HUDEP-2 (cell line): ENCODE measurements around the gene RASAL1.
A peak's percentile ranks its signal among the peaks of the same experiment; 100 is the strongest.

ENCODE experiments used
- DNase-seq, 76 experiments: peaks; one replicate each; lab custom pipeline; 2025; ENCODE audit not compliant: unreplicated experiment in 76 of 76; lab: John Stamatoyannopoulos, UW

RASAL1 gene, protein sequence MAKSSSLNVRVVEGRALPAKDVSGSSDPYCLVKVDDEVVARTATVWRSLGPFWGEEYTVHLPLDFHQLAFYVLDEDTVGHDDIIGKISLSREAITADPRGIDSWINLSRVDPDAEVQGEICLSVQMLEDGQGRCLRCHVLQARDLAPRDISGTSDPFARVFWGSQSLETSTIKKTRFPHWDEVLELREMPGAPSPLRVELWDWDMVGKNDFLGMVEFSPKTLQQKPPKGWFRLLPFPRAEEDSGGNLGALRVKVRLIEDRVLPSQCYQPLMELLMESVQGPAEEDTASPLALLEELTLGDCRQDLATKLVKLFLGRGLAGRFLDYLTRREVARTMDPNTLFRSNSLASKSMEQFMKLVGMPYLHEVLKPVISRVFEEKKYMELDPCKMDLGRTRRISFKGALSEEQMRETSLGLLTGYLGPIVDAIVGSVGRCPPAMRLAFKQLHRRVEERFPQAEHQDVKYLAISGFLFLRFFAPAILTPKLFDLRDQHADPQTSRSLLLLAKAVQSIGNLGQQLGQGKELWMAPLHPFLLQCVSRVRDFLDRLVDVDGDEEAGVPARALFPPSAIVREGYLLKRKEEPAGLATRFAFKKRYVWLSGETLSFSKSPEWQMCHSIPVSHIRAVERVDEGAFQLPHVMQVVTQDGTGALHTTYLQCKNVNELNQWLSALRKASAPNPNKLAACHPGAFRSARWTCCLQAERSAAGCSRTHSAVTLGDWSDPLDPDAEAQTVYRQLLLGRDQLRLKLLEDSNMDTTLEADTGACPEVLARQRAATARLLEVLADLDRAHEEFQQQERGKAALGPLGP

DNA sequence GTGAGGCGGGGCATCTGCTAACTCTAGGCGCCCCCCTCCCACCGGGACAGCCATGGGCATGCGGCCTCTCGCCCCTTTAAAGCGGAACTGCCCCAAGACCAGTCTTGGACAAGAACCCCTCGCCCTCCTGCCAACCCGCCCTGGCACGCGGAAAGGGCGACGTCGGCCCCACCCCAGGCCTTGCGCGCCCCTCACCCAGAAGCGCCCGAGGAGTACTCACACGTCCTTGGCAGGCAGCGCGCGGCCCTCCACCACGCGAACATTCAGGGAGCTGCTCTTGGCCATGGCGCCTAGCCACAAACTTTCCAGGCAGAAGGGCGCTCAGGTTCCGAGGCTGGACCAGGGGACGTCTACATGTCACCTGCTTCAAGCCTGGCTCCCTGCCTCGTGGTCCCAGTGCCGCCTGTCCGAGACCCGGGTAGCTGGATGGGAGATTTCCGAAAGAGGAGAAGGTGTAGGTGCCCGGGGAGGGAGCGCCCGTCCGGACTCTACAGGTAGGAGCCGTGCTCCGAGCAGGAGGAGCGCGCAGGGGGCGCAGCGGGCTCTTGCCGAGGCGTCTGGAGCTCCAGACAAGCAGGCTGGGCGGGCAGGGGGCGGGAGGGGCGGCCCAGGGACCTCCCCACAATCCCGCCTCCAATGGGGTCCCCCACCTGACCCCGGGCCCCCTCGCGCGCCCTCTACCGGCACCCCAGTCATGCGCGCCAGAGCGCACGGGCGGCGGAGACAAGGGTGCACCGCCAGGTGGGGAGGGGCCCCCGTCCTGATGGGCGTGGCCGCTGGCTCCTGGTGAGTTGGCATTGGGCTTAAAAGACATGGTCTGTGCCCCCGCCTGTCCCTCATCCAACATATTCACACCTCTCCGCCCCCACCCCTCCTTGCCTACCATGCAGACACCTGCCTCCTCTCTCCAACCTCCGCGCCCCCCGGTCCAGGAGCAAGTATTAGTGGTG, at the start of gene RASAL1:
Gene RASAL1, minus strand, starts transcription at position 584 of the 950 bp plus-strand sequence. Its CDS starts 299 bp downstream, at position 285.
- peak in 34 of 76 experiments; percentile 1 to 71 (median 28) for DNase-seq

DNA sequence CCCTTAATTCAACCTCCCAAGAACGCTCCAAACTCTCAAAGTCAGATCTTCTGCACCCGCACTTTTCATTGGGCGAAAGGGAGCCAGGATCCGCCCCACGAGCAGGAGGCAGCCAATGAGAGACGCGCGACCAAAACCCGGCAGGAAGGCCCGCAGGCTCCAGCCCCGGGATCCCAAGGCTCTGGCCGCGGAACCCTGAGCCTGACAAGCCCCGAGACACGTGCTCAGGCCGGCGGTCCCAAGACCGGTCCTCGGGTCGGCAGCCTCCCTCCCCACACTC, 49.3 kb upstream of the RASAL1 start:
- peak in 74 of 76 experiments; percentile 17 to 94 (median 81) for DNase-seq

GRCh38 chr12:113184098-113184899, 48.7 kb upstream of the RASAL1 start:
- DNase-seq, result peak in 47 of 76 experiments; percentile 12 to 94 (median 75)

- no peak for DNase-seq
Observed at GRCh38 chr12:113183030-113183589, 47.5 kb upstream of the RASAL1 start.

DNA sequence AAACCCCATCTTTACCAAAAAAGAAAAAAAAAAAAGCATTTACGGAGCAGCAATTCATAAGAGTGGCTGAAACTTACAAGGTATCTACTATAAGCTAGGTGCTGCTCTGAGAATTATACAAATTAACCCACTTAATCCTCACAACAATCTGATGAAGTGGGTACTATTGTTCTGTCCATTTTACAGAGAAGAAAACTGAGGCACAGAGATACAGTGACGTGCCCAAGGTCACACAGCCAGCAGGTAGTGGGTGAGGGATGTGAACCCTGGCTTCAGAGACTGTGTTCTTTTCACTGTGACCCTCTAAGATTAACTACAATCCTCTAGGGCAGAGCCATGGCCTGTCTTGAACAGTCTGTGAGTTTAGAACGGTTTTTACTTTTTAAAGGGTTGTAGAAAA, 46.4 kb upstream of the RASAL1 start:
- no peak for DNase-seq

DNA sequence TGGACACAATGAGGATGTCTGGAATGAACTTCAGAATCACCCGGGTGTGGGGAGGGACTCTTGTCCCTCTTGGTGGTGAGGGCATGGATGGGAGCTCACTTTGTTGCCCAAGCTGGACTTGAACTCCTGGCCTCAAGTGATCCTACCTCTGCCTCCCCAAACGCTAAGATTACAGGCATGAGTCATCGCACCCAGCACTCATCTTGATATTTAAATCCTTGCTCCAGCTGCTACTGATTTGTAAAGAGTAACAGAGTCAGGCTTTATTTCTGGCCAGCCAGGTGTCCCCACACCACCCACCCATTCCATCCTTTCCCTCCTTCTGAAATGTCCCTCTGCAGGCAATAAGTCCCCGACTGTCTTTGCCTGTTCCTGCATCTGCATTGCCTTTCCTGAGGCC, 44.8 kb upstream of the RASAL1 start:
- no peak for DNase-seq

DNA sequence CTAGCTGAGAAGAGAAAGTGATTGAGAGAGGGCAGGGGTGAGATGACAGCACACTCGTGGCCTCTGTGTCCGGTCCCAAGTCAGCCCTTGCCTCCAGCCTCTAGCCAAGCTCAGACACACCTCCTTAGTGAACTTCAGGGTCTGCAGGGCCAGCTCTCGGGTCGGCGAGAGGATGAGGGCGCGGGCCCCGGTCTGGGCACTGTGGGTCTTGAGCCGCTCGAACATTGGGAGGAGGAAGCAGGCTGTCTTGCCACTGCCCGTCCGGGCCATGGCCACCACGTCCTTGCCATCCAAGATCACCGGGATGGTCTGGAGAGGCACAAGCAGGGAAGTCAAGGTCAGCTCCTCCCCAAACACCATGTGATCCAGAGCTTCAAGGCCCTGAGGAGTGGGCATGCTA, 43.5 kb upstream of the RASAL1 start:
- DNase-seq, result no peak

DNA sequence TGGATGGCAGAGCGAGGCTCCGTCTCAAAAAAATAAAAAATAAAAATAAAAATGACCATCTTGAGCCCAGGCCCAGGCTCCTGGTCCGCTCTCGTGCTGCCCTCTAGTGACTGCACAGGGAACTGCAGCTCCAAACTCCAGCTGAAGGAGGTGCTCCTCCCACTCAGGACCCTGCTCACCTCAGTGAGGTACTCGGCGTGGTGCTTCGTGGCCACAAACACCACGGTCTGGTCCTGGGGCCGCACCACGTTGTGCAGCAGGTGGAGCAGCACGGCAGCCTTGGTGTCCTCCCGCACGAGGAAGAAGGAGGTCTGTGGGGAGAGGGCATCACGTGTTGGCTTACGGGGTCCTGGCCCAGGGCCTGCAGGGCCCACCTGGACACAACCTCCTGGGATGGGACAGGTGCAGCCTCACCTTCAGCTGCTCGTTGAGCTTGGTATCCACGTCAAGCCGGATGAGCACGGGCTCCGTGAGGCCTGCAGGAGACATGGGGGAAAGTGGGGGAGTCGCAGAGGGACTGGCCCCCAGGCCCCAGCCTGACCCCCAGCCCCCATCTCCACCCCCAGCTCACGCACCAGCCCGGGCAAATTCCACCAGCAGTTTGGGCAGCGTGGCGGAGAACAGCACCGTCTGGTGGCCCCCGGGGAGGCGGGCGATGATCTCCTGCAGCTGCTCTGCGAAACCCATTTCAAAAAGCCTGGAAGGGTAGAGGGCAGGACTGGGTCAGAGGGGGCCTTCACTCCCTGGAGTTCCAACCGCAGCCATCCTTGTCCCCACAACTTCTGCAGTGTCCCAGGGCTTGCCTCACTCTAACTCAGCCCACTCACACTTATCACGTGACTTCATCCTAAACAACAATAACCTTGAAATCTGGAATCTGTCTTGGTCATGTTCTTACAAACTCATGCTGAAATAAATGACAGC, 39.2 kb upstream of the RASAL1 start:
- DNase-seq, result peak in 59 of 76 experiments; percentile 7 to 77 (median 42)

DNA sequence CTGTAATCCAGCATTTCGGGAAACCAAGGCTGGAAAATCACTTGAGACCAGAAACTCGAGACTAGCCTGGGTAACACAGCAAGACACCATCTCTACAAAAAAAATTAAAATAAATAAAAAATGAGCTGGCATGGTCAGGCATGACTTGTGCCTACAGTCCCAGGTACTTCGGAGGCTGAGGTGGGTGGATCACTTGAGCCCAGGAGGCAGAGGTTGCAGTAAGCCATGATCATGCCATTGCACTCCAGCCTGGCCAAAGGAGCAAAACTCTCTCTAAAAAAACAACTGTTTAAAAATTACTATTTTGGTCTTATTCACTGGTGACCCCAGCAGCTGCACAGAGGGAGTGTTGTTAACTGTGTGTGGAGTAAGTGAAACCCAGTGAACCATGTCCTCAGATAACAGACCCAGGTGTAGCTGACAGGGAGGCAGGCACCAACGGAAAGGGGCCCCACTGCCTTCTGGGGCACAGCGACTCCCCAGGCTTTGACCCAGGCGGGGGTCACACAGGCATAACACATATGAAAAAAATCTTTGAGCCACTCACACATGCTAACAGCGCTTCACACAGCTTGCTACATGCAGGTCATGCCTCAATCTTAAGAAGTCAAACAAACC, 37.6 kb upstream of the RASAL1 start:
- DNase-seq, result no peak

DNA sequence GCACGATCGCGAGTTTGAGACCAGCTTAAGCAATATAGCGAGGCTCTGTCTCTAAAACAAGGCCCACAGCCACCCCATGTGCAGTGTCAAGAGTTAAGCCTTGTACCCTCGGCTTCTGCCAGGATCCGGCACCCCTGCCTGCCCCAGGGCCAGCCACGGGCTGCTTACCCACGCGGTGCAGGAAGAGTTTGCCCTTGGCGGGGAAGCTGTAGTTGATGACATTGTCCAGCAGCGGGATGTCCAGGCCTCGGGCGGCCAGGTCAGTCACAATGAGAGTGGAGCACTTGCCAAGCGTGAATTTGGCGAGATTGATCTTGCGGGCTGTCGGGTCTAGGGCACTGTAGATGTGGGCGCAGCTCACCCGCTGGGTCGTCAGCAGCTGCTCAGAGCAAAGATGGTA, 36.6 kb upstream of the RASAL1 start:
- no peak for DNase-seq

- no peak for DNase-seq
Observed at GRCh38 chr12:113171543-113171942, 36.0 kb upstream of the RASAL1 start.

DNA sequence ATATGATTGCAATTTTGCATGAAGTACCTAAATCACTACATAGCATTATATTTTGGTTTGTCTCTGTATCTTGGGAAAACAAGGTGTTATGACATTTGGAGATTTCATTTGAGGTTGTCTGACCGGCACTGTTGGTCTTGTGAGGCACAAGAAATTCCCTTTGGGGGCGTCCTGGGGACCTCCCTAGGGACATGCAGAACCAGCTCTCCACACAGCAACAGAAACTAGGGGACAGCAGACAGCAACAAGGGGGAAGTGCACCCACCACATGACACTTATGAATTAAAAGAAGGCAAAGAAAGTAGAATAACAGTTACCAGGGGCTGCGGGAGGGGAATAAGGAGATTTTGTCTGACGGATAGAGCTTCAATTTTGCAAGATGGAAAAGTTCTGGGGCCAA, 35.4 kb upstream of the RASAL1 start:
- DNase-seq, result no peak

DNA sequence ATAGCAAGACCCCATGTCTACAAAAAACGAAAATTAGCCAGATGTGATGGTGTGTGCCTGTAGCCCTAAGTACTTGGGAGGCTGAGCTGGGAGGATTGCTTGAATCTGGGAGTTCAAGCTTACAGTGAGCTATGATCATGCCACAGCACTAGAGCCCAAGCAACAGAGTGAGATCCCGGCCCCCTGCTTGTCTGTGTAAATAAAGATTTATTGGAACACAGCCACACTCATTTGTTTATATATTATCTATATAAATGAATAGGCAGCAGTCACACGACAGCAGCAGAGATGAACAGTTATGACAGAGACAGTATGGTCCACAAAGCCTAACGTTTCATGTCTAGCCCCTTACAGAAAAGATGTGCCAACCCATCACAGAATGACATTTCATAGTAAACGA, 34.9 kb upstream of the RASAL1 start:
- no peak for DNase-seq

DNA sequence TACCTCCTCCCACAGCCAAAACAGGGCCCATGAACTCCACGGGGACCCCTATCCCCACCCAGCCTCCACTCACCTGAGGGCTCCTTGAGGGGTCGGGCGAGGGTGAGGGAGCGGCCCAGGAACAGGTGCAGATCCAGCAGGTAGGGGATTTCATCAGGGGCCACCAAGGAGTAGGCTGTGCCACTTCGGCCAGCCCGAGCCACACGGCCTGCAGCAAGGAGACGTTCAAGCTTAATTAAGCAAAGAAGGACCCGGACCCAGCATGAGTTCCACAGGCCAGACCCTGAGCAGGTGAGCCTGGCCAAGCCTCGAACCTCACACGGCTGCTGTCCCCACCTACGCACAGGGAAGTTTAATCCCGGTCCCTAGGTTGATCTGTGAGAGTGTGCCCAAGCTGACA, 34.1 kb upstream of the RASAL1 start:
- no peak for DNase-seq

- DNase-seq, result no peak
Observed at GRCh38 chr12:113167868-113168267, 32.3 kb upstream of the RASAL1 start.

DNA sequence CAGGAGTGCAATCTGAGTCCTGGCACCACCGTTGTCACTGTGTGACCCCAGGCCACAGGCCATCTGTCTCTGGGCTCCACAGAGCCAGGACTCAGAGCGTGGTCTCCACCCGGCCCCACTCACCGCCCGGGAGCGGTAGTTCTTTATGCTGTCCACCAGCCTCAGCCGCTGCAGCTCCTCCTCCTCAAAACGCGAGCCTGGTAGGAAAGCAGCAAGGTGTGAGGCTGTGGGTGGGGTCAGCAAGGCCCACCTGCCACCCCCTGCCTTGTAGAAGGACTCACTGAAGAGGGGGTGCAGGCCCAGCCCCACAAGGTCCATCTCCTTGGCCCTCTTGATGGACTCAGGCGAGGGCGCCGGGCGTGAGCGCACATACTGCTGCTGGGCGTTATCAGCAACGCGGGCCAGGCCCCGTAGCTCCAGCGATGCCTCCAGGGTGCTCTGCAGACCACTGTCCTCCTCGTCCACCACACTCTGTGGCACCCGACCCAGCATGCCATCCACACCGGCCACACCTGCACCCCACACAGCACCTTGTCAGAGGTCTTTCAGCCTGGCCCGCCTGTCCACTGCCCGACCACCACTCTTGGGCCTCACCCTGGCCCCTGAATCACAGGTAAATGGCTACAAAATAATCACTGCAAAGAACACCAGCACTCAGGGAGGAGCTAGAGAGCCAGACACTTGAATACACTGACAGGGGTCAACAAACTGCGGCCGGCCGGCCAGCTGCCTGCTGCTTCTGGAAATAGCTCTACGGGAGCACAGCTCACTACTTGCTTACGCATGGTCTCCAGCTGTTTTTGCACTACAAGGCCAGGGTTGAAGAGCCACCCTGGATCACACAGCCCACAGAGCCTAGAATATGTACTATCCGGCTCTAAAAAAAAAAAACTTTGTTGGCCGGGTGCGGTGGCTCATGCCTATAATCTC, 30.2 kb upstream of the RASAL1 start:
- DNase-seq, result no peak

GRCh38 chr12:113164014-113164413, 28.5 kb upstream of the RASAL1 start:
- DNase-seq, result no peak
